ENCODE data around the gene CAMK1D.

The CAMK1D gene

GRCh38 chr10:12833451-12833850 is 484.1 kb downstream of the CAMK1D start:
- DNase-seq (ENCODE audit: low read depth) = no peak
- TF ChIP-seq CTCF (IDR thresholded peaks at IDR 0.05; ENCODE audit: low read depth, low read length, missing control alignments) = no peak
- no peak overlapping the region for H3K4me3 ChIP-seq (ENCODE audit: low read depth, low read length)

GRCh38 chr10:12834116-12834665 is 484.8 kb downstream of the CAMK1D start:
- no peak for TF ChIP-seq CTCF (IDR thresholded peaks at IDR 0.05; ENCODE audit: low read depth, low read length, missing control alignments)
- DNase-seq (ENCODE audit: low read depth) = no peak
- no peak overlapping the region for H3K4me3 ChIP-seq (ENCODE audit: low read depth, low read length)

GRCh38 chr10:12834721-12835120 is 485.4 kb downstream of the CAMK1D start:
- DNase-seq (ENCODE audit: low read depth) = no peak
- no peak overlapping the region for H3K4me3 ChIP-seq (ENCODE audit: low read depth, low read length)
- TF ChIP-seq CTCF (IDR thresholded peaks at IDR 0.05; ENCODE audit: low read depth, low read length, missing control alignments) = no peak

- H3K4me3 ChIP-seq (ENCODE audit: low read depth, low read length) = no peak overlapping the region
- DNase-seq (ENCODE audit: low read depth) = no peak
- TF ChIP-seq CTCF (IDR thresholded peaks at IDR 0.05; ENCODE audit: low read depth, low read length, missing control alignments) = no peak
Measured at GRCh38 chr10:12835709-12836108, 486.4 kb downstream of the CAMK1D start.

GRCh38 chr10:12838366-12838765 is 489.0 kb downstream of the CAMK1D start:
- no peak overlapping the region for H3K4me3 ChIP-seq (ENCODE audit: low read depth, low read length)
- DNase-seq (ENCODE audit: low read depth) = no peak
- no peak for TF ChIP-seq CTCF (IDR thresholded peaks at IDR 0.05; ENCODE audit: low read depth, low read length, missing control alignments)

GRCh38 chr10:12838995-12839927 is 489.9 kb downstream of the CAMK1D start:
- DNase-seq (ENCODE audit: low read depth) = no peak
- no peak overlapping the region for H3K4me3 ChIP-seq (ENCODE audit: low read depth, low read length)
- no peak for TF ChIP-seq CTCF (IDR thresholded peaks at IDR 0.05; ENCODE audit: low read depth, low read length, missing control alignments)
